SK-N-SH treated with all-trans-retinoic acid at 6 μM for 48 hours (cell line): ENCODE results near the gene CIZ1.

Source experiments
- ATAC-seq: fragments of 200-7000 bp; cut with Tn5 transposase; 3 replicates; pipeline ENCODE4 v1.9.1; 2020; ENCODE audit warnings: mild to moderate bottlenecking, moderate library complexity
- BACH2 ChIP-seq: fragments of 250-450 bp; sonication (Bioruptor Pico); IDR thresholded peaks from 2 replicates; pipeline ENCODE4 v1.9.0; 2021; ENCODE audit warnings: mild to moderate bottlenecking, borderline replicate concordance
- CSRNP3 ChIP-seq: fragments of 250-450 bp; sonication (Bioruptor Pico); IDR thresholded peaks from 2 replicates; pipeline ENCODE4 v1.5.1; 2021; ENCODE audit warnings: mild to moderate bottlenecking, moderate library complexity
- ESRRG ChIP-seq: fragments of 250-450 bp; sonication (Bioruptor Pico); IDR thresholded peaks from 2 replicates; pipeline ENCODE4 v1.6.1; 2021; ENCODE audit warnings: mild to moderate bottlenecking
- ISL1 ChIP-seq: fragments of 250-450 bp; sonication (Bioruptor Pico); IDR thresholded peaks from 2 replicates; pipeline ENCODE4 v2.1.2; 2022; ENCODE audit warnings: mild to moderate bottlenecking, moderate library complexity
- OSR1 ChIP-seq: fragments of 250-450 bp; sonication (Bioruptor Pico); IDR thresholded peaks from 2 replicates; pipeline ENCODE4 v1.8.0; 2022; ENCODE audit warnings: moderate library complexity, mild to moderate bottlenecking, inconsistent platforms
- PATZ1 ChIP-seq: fragments of 250-450 bp; sonication (Bioruptor Pico); IDR thresholded peaks from 2 replicates; pipeline ENCODE4 v1.8.0; 2020; ENCODE audit warnings: mild to moderate bottlenecking, moderate library complexity, borderline replicate concordance
- POU6F1 ChIP-seq: fragments of 250-450 bp; sonication (Bioruptor Pico); IDR thresholded peaks from 2 replicates; pipeline ENCODE4 v1.8.0; 2021; ENCODE audit warnings: low read depth, mild to moderate bottlenecking, moderate library complexity, borderline replicate concordance
- PPARA ChIP-seq: fragments of 250-450 bp; sonication (Bioruptor Pico); IDR thresholded peaks from 2 replicates; pipeline ENCODE4 v1.5.0; 2020; ENCODE audit warnings: mild to moderate bottlenecking, borderline replicate concordance
- RARB ChIP-seq: fragments of 250-450 bp; sonication (Bioruptor Pico); IDR thresholded peaks from 2 replicates; pipeline ENCODE4 v1.8.0; 2021; ENCODE audit warnings: mild to moderate bottlenecking, moderate library complexity
- SNAI2 ChIP-seq: fragments of 250-450 bp; sonication (Bioruptor Pico); IDR thresholded peaks from 2 replicates; pipeline ENCODE4 v1.5.0; 2020; ENCODE audit warnings: mild to moderate bottlenecking, moderate library complexity
- TCF4 ChIP-seq: fragments of 250-450 bp; sonication (Bioruptor Pico); IDR thresholded peaks from 2 replicates; pipeline ENCODE4 v1.8.0; 2021; ENCODE audit warnings: mild to moderate bottlenecking, moderate library complexity, borderline replicate concordance
- TOX ChIP-seq: fragments of 250-450 bp; sonication (Bioruptor Pico); IDR thresholded peaks from 2 replicates; pipeline ENCODE4 v1.8.0; 2021; ENCODE audit warnings: mild to moderate bottlenecking, moderate library complexity, borderline replicate concordance
- TSHZ2 ChIP-seq: fragments of 250-450 bp; sonication (Bioruptor Pico); IDR thresholded peaks from 2 replicates; pipeline ENCODE4 v1.5.0; 2020; ENCODE audit warnings: mild to moderate bottlenecking, moderate library complexity
- ZC3H10 ChIP-seq: fragments of 250-450 bp; sonication (Bioruptor Pico); IDR thresholded peaks from 2 replicates; pipeline ENCODE4 v1.5.1; 2021; ENCODE audit warnings: mild to moderate bottlenecking, moderate library complexity
- ZFP30 ChIP-seq: fragments of 450-650 bp; formaldehyde crosslinking; IDR thresholded peaks from 2 replicates; pipeline ENCODE4 v1.5.0; 2022; ENCODE audit warnings: mild to moderate bottlenecking, moderate library complexity
- ZNF565 ChIP-seq: fragments of 450-650 bp; formaldehyde crosslinking; conservative IDR thresholded peaks from 2 replicates; pipeline ENCODE4 v1.5.0; 2020; ENCODE audit warnings: low read depth, mild to moderate bottlenecking, moderate library complexity
- ZNF70 ChIP-seq: fragments of 450-650 bp; formaldehyde crosslinking; IDR thresholded peaks from 2 replicates; pipeline ENCODE4 v1.5.0; 2020; ENCODE audit warnings: mild to moderate bottlenecking, moderate library complexity
- ZNF8 ChIP-seq: fragments of 450-650 bp; formaldehyde crosslinking; IDR thresholded peaks from 2 replicates; pipeline ENCODE4 v1.5.0; 2020; ENCODE audit warnings: mild to moderate bottlenecking, moderate library complexity

Gene CIZ1

GRCh38 chr9:128205296-128205944, 14.0 kb upstream of the CIZ1 start:
- TF ChIP-seq POU6F1 (CRISPR knock-in tag) (no peak), ESRRG (CRISPR knock-in tag) (no peak), SNAI2 (CRISPR knock-in tag) (no peak), PATZ1 (CRISPR knock-in tag) (no peak), TSHZ2 (no peak), TCF4 (CRISPR knock-in tag) (no peak), ZNF565 (CRISPR knock-in tag) (no peak), ZNF70 (CRISPR knock-in tag) (no peak), BACH2 (CRISPR knock-in tag) (no peak), ZNF8 (CRISPR knock-in tag) (no peak), RARB (CRISPR knock-in tag) (no peak), CSRNP3 (CRISPR knock-in tag) (no peak)
- no peak for ATAC-seq

GRCh38 chr9:128204858-128205257, 13.5 kb upstream of the CIZ1 start:
- ATAC-seq = no peak
- TF ChIP-seq ZC3H10 (CRISPR knock-in tag) = no peak
- no peak for TF ChIP-seq ESRRG (CRISPR knock-in tag)
- TF ChIP-seq ISL1 (CRISPR knock-in tag) = no peak
- no peak for TF ChIP-seq OSR1 (CRISPR knock-in tag)
- no peak for TF ChIP-seq PPARA (CRISPR knock-in tag)
- no peak for TF ChIP-seq ZFP30 (CRISPR knock-in tag)
- no peak for TF ChIP-seq TOX (CRISPR knock-in tag)
- TF ChIP-seq POU6F1 (CRISPR knock-in tag) = no peak
- no peak for TF ChIP-seq ZNF8 (CRISPR knock-in tag)
- TF ChIP-seq ZNF565 (CRISPR knock-in tag) = no peak

GRCh38 chr9:128203707-128204551, 12.6 kb upstream of the CIZ1 start:
- TF ChIP-seq ESRRG (CRISPR knock-in tag) (no peak), PATZ1 (CRISPR knock-in tag) (peak; percentile 86; the same call in 1 of the 2 replicates), TCF4 (CRISPR knock-in tag) (no peak), PPARA (CRISPR knock-in tag) (no peak)
- ATAC-seq = peak; percentile 85
